Measurements from ENCODE around the gene NTNG1.

- TF ChIP-seq, protein P1, sequence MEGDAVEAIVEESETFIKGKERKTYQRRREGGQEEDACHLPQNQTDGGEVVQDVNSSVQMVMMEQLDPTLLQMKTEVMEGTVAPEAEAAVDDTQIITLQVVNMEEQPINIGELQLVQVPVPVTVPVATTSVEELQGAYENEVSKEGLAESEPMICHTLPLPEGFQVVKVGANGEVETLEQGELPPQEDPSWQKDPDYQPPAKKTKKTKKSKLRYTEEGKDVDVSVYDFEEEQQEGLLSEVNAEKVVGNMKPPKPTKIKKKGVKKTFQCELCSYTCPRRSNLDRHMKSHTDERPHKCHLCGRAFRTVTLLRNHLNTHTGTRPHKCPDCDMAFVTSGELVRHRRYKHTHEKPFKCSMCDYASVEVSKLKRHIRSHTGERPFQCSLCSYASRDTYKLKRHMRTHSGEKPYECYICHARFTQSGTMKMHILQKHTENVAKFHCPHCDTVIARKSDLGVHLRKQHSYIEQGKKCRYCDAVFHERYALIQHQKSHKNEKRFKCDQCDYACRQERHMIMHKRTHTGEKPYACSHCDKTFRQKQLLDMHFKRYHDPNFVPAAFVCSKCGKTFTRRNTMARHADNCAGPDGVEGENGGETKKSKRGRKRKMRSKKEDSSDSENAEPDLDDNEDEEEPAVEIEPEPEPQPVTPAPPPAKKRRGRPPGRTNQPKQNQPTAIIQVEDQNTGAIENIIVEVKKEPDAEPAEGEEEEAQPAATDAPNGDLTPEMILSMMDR (IDR thresholded peaks at IDR 0.05) = no peak
- TF ChIP-seq POLR2A (IDR thresholded peaks at IDR 0.05) = no peak
Measured at GRCh38 chr1:107433635-107434360, 293.0 kb downstream of the NTNG1 start.

Measured in right lobe of liver (tissue), 4 donors.